ENCODE data around the gene NEK8.
"Not testable (repeated sequence)": the region's sequence is repeated elsewhere in the genome, so short reads cannot be mapped to it uniquely, and the experiment has no call there.

Gene NEK8

DNA sequence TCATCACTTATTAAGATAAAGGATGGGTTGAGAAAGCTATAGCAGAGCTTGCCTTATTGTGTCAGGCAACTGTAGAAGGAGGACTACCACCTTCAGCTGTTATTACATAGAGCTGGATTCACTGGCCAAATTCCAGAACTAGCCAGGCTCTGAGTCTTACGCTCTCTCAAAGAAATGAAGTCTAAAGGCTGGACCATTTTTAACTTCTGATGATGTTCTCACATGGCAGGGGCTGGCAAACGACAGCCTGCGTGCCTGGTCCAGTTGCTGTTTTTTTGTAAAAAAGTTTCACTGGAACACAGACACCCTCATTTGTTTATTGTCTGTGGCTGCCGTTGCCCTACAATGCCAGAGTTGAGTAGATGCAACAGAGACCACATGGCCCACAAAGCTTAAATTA lies 36.5 kb downstream of the NEK8 start:
- no peak for DNase-seq

DNA sequence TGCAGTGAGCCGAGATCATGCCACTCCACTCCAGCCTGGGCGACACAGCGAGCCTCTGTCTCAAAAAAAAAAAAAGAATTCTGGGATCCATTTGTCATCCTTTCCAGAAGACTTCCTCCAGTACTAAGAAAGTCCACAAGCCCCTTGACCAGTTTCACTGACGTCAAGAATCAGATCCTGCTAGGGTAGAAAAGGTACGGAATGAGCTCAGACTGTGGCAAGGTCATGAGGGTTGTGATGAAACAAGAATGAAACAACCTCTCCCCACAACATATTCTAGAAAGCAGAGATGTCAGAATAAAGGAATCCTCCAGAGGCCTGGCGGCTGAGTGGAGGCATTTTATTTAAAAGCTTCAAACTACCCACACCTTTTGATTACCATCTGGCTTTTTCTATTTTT lies 45.1 kb downstream of the NEK8 start:
- no peak for DNase-seq

DNA sequence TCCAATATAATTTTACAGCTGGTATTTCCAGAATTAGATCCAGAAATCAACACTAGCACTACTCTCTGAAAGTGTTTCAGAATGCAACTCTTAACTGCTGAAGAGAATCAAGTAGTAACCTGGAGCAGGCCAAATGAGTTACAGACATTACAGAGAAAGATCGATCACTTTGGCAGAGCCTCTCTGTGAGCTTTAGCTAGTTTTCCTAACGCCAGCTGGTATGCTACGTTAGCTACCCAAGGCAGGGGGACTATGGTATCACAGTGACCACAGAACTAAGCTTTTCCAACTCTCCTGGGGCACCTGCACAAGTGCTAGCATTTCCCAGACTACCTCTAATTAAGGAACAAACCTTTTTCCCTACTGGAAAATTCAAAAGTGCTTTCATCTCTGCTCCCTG lies 45.6 kb downstream of the NEK8 start:
- DNase-seq, result no peak

DNA sequence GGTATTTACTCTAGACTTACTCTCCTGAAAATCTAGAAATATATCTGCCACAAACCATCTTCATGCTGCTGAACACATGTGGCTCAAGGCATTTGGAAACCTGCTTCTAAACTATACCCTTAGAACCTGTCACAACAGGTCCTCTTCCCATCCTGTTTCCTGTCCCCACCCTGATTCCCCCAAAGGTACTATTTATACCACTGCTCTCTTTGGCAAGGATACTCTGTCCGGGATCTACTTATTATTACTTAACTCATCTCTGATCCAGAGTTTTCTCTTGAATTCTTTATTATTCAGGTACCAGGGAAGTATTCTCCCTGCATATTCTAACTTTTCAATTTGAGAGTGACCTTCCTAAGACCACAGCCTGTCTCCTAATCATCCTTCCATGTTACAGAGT lies 48.6 kb downstream of the NEK8 start:
- DNase-seq, result no peak

DNA sequence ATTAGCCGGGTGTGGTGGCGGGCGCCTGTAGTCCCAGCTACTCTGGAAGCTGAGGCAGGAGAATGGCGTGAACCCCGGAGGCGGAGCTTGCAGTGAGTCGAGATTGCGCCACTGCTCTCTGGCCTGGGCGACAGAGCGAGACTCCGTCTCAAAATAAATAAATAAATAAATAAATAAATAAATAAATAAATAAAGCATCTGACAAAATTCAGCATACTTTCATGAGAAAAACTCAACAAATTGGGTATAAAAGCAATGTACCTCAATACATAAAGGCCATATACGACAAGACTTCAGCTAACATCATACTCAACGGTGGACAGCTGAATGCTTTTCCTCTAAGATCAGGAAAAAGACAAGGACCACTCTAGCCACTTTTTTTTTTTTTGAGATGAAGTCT lies 51.0 kb downstream of the NEK8 start:
- not testable (repeated sequence) for DNase-seq

DNA sequence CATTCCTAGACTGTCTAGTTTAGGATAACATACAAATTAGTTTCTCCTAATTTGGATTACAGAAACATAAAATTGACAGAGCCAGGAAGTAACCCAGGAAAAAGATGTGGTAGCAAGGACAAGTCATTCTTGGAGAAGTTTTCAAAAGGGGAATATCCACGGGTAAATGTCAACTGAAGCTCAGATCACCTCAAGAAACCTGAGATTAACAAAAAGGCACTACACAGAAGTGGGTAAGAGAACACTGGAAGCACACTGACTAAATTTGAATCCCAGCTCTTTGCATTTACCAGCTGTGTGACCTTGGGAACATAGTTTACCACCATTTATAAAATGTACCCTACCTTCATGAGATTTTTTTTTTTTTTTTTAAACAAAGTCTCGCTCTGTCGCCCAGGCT lies 54.6 kb downstream of the NEK8 start:
- no peak for DNase-seq

DNA sequence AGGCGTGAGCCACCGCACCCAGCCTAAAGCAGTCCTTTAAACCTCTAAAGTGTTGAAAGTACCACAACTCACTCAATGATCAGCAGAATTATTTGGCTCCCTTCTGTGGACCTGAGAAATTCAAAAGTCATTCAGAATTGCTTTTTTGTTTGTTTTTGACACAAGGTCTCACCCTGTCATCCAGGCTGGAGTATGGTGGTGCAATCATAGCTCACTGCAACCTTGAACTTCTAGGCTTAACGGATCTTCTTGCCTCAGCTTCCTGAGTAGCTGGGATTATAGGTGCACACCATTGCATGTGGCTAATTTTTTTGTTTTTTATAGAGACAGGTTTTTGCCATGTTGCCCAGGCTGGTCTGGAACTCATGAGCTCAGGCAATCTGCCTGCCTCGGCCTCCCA lies 59.5 kb downstream of the NEK8 start:
- no peak for DNase-seq
